GM23338 (cell line): ENCODE measurements around the gene OR4M1. TPM values are rescaled to one million over a fixed set of nuclear protein-coding genes. Genes with fewer than 3 reads are reported as not detected.
"Not testable (repeated sequence)": the region's sequence is repeated elsewhere in the genome, so short reads cannot be mapped to it uniquely, and the experiment has no call there.

Experiments
- ATAC-seq: fragments of 200-7000 bp; cut with Tn5 transposase; 3 replicates; pipeline ENCODE4 v1.9.1; 2020
- DNase-seq: peaks from one replicate; pipeline ENCODE4 v3.0.0-alpha.2; 2015; ENCODE audit warnings: low spot score
- H2AFZ ChIP-seq: fragments of 200-600 bp; sonication (generic); 2 replicates; pipeline ENCODE4 v1.8.0; 2016; ENCODE audit warnings: antibody characterized with exemption, mild to moderate bottlenecking, moderate library complexity
- H3F3A ChIP-seq: fragments of 200-600 bp; sonication (generic); replicated peaks from 2 replicates; pipeline ENCODE4 v1.8.0; 2017; ENCODE audit warnings: antibody characterized with exemption, mixed run types, low read depth
- H3K27ac ChIP-seq: fragments of 200-600 bp; sonication (generic); 2 replicates; pipeline ENCODE4 v1.6.1; 2016; ENCODE audit warnings: low read depth
- H3K27me3 ChIP-seq: fragments of 200-600 bp; sonication (generic); 2 replicates; pipeline ENCODE4 v1.8.0; 2016; ENCODE audit warnings: mild to moderate bottlenecking, mixed run types, moderate library complexity; ENCODE audit not compliant: insufficient read depth
- H3K36me3 ChIP-seq: fragments of 200-600 bp; sonication (generic); 2 replicates; pipeline ENCODE4 v1.8.0; 2016; ENCODE audit warnings: mild to moderate bottlenecking; ENCODE audit not compliant: insufficient read depth
- H3K4me1 ChIP-seq: fragments of 200-600 bp; sonication (generic); 2 replicates; pipeline ENCODE4 v1.8.0; 2016; ENCODE audit warnings: mild to moderate bottlenecking, moderate library complexity; ENCODE audit not compliant: insufficient read depth
- H3K4me2 ChIP-seq: fragments of 200-600 bp; sonication (generic); 2 replicates; pipeline ENCODE4 v1.7.1; 2017; ENCODE audit warnings: mixed run types
- H3K4me3 ChIP-seq: fragments of 200-600 bp; sonication (generic); 2 replicates; pipeline ENCODE4 v1.6.1; 2016; ENCODE audit warnings: mixed run types
- H3K79me2 ChIP-seq: fragments of 200-600 bp; sonication (generic); replicated peaks from 2 replicates; pipeline ENCODE4 v1.8.0; 2017; ENCODE audit warnings: mild to moderate bottlenecking; ENCODE audit not compliant: insufficient read depth
- H3K9me2 ChIP-seq: fragments of 200-600 bp; sonication (generic); 2 replicates; pipeline ENCODE4 v1.8.0; 2017; ENCODE audit not compliant: insufficient read depth
- H4K20me1 ChIP-seq: fragments of 200-600 bp; sonication (generic); replicated peaks from 2 replicates; pipeline ENCODE4 v1.8.0; 2017; ENCODE audit warnings: mild to moderate bottlenecking; ENCODE audit not compliant: insufficient read depth
- H3K27ac Mint-ChIP-seq: 2 replicates; pipeline ENCODE4 v1.8.0; 2020; ENCODE audit warnings: inconsistent platforms, mild to moderate bottlenecking, moderate library complexity, mixed read lengths
- H3K27me3 Mint-ChIP-seq: 3 replicates; pipeline ENCODE4 v1.8.0; 2022; ENCODE audit warnings: low read depth, mild to moderate bottlenecking, moderate library complexity, mixed read lengths, inconsistent platforms; ENCODE audit not compliant: insufficient read depth, poor library complexity
- H3K36me3 Mint-ChIP-seq: 3 replicates; pipeline ENCODE4 v1.8.0; 2021; ENCODE audit warnings: low read depth, mild to moderate bottlenecking, inconsistent platforms, moderate library complexity, mixed read lengths
- H3K4me1 Mint-ChIP-seq: 3 replicates; pipeline ENCODE4 v1.8.0; 2020; ENCODE audit warnings: mild to moderate bottlenecking, inconsistent platforms, mixed read lengths
- H3K4me3 Mint-ChIP-seq: 3 replicates; pipeline ENCODE4 v1.8.0; 2021; ENCODE audit warnings: moderate library complexity, mild to moderate bottlenecking, inconsistent platforms, mixed read lengths
- H3K9me3 Mint-ChIP-seq: 3 replicates; pipeline ENCODE4 v1.8.0; 2020; ENCODE audit warnings: moderate library complexity, mild to moderate bottlenecking, inconsistent platforms, mixed read lengths
- CREB1 ChIP-seq: fragments of 250-450 bp; sonication (Bioruptor Pico); IDR thresholded peaks from 2 replicates; pipeline ENCODE4 v1.5.0; 2020; ENCODE audit warnings: low read depth, mild to moderate bottlenecking, moderate library complexity
- EZH2 ChIP-seq: fragments of 200-600 bp; sonication (generic); IDR thresholded peaks from one replicate; pipeline ENCODE4 v1.8.0; 2017; ENCODE audit warnings: antibody characterized with exemption, mild to moderate bottlenecking, low read depth; ENCODE audit not compliant: unreplicated experiment
- JUNB ChIP-seq: IDR thresholded peaks from one replicate; pipeline ENCODE4 v1.6.1; 2016; ENCODE audit warnings: antibody characterized with exemption; ENCODE audit not compliant: unreplicated experiment
- POLR2AphosphoS5 ChIP-seq: IDR thresholded peaks from 2 replicates; pipeline ENCODE4 v1.6.1; 2016; ENCODE audit warnings: antibody characterized with exemption, low read depth
- STAT1 ChIP-seq: IDR thresholded peaks from one replicate; pipeline ENCODE4 v1.6.1; 2016; ENCODE audit warnings: antibody characterized with exemption; ENCODE audit not compliant: unreplicated experiment
- polyA plus RNA-seq: library from polyadenylated mRNA; unstranded; fragments of >200 nt; fragmentation: Nextera tagmentation; extraction: Ambion mirVana; gene quantifications from 2 replicates; pipeline ENCODE4 v1.2.1, GENCODE V29; 2016
- total RNA-seq: library from RNA; depleted of rRNA; stranded (reverse); fragments of >200 nt; shearing (Covaris generic); gene quantifications from 2 replicates; pipeline ENCODE4 v1.2.3, GENCODE V29; 2014
- TF ChIP-seq, protein P1 (sequence below): IDR thresholded peaks from 2 replicates; pipeline ENCODE4 v1.6.1; 2016; ENCODE audit warnings: antibody characterized with exemption

Gene OR4M1
- total and polyA plus RNA-seq, 2 experiments from 2014 or later, result not detected

- no peaks in the 10 kb centered on the region for H3F3A ChIP-seq
- no peaks in the 10 kb centered on the region for H3K79me2 ChIP-seq
- peaks cover 33% of the 10 kb centered on the region for H3K36me3 ChIP-seq
- H3K4me3 ChIP-seq, result no peak overlapping the region
- H2AFZ ChIP-seq, result no peak overlapping the region
- no peak for DNase-seq
- H3K4me1 ChIP-seq, result no peaks in the 10 kb centered on the region
- no peak overlapping the region for H3K4me3 Mint-ChIP-seq
- no peaks in the 10 kb centered on the region for H3K9me2 ChIP-seq
- H3K27me3 ChIP-seq, result no peaks in the 10 kb centered on the region
- no peaks in the 10 kb centered on the region for H3K27me3 Mint-ChIP-seq
- no peak for ATAC-seq
- no peaks in the 10 kb centered on the region for H4K20me1 ChIP-seq
- H3K4me2 ChIP-seq, result no peak overlapping the region
- TF ChIP-seq POLR2AphosphoS5 (no peak), JUNB (no peak), STAT1 (no peak), EZH2 (no peak), CREB1 (no peak)
- TF ChIP-seq, protein P1, sequence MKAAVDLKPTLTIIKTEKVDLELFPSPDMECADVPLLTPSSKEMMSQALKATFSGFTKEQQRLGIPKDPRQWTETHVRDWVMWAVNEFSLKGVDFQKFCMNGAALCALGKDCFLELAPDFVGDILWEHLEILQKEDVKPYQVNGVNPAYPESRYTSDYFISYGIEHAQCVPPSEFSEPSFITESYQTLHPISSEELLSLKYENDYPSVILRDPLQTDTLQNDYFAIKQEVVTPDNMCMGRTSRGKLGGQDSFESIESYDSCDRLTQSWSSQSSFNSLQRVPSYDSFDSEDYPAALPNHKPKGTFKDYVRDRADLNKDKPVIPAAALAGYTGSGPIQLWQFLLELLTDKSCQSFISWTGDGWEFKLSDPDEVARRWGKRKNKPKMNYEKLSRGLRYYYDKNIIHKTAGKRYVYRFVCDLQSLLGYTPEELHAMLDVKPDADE, result no peak
- no peak overlapping the region for H3K27ac ChIP-seq
- peaks cover 28% of the 10 kb centered on the region for H3K36me3 Mint-ChIP-seq
- no peak overlapping the region for H3K27ac Mint-ChIP-seq
- H3K9me3 Mint-ChIP-seq, result peaks cover 6% of the 10 kb centered on the region; the same call in 2 of the 3 replicates
- H3K4me1 Mint-ChIP-seq, result no peaks in the 10 kb centered on the region
Observed at GRCh38 chr14:19801118-19801464, 27.8 kb downstream of the OR4M1 start.

DNA sequence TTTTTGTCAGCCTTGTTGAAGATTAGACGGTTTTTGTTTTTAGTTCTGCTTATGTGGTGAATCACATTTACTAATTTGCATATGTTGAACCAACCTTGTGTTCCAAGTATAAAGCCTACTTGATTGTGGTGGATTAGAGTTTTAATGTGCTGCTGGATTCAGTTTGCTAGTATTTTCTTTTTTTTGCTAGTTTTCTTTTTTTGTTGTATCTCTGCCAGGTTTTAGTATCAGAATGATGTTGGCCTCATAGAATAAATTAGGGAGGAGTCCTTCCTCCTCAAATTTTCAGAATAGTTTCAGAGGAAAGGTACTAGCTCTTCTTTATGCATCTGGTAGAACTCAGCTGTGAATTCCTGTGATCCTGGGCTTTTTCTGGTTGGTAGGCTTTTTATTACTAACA is 30.2 kb downstream of the OR4M1 start, which contains the start of gene OR4N2:
OR4N2 (plus strand) TSS at position 301 of the 400 bp plus-strand sequence. CDS start 23,679 bp downstream, outside the sequence.
- H3K27ac ChIP-seq, H3K4me2 ChIP-seq, H3K9me2 ChIP-seq, H3K27ac Mint-ChIP-seq, H3K4me1 ChIP-seq, DNase-seq, H4K20me1 ChIP-seq, ATAC-seq, H3K4me1 Mint-ChIP-seq, H3F3A ChIP-seq, H3K4me3 Mint-ChIP-seq, H3K79me2 ChIP-seq, H3K27me3 Mint-ChIP-seq, H3K27me3 ChIP-seq, H2AFZ ChIP-seq, H3K9me3 Mint-ChIP-seq: not testable (repeated sequence)
- H3K36me3 Mint-ChIP-seq, result peaks cover 31% of the 10 kb centered on the region
- Histone ChIP-seq H3K36me3 (peaks cover 38% of the 10 kb centered on the region), H3K4me3 (peak within 1 kb of the TSS; percentile 2; the same call in 1 of the 2 replicates)

DNA sequence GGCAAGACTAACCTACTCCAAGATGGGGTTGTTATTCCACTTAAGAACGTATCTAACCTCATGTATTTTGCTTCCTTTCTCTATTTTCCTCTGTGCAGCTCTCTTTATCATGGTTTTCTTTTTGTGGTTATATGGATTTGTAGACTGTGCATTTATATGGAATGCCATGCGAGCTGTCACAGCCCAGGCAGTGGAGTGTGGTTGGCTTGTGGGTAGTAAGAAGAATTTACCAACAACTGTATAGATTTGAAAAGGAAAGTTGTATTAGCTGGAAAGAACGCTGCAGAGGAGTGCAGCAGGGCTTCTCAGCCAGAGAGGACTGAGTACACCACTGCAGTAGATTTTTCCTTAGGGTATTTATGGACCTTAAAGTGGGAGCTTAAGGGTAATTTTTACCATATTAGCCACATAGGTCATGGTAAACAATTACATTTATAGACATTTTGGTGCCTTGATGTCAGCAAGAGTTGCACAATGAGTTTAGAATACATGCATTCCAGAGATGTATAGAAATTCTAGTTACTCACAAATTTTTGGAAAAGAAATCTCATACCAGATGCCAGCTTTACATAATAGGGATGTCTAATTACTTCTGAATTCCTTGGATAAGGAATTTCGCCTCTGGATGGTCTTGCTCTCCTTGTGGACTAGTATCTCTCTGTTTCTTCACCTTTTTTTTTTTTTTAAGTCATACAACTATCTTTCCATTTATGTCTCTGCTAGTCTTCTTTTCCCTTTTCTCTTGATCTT is 40.0 kb downstream of the OR4M1 start:
- H2AFZ ChIP-seq, H3K9me3 Mint-ChIP-seq, H3K4me1 Mint-ChIP-seq, H3K4me1 ChIP-seq, H3K27ac Mint-ChIP-seq, H3K4me2 ChIP-seq, H3K79me2 ChIP-seq, H3K27me3 Mint-ChIP-seq, H3K4me3 Mint-ChIP-seq, H3K4me3 ChIP-seq, H3K9me2 ChIP-seq, H3F3A ChIP-seq, ATAC-seq, H3K27me3 ChIP-seq, DNase-seq, H4K20me1 ChIP-seq, H3K27ac ChIP-seq: not testable (repeated sequence)
- peaks cover 45% of the 10 kb centered on the region for H3K36me3 ChIP-seq
- H3K36me3 Mint-ChIP-seq, result peaks cover 33% of the 10 kb centered on the region; the same call in 2 of the 3 replicates

DNA sequence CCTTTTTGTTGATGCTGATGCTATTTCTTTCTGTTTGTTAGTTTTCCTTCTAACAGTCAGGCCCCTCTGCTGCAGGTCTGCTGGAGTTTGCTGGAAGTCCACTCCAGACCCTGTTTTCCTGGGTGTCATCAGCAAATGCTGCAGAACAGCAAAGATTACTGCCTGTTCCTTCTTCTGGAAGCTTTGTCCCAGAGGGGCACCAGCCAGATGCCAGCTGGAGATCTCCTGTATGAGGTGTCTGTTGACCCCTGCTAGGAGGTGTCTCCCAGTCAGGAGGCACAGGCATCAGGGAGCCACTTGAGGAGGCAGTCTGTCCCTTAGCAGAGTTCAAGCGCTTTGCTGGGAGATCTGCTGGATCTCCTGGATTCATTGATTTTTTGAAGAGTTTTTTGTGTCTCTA is 46.6 kb downstream of the OR4M1 start:
- H3K4me3 ChIP-seq, H2AFZ ChIP-seq, H3K9me2 ChIP-seq, H3K4me1 Mint-ChIP-seq, H3K27ac Mint-ChIP-seq, H3K27ac ChIP-seq, H3K4me1 ChIP-seq, DNase-seq, ATAC-seq, H3K27me3 ChIP-seq, H3K79me2 ChIP-seq, H3K9me3 Mint-ChIP-seq, H4K20me1 ChIP-seq, H3K4me3 Mint-ChIP-seq, H3K4me2 ChIP-seq, H3K27me3 Mint-ChIP-seq, H3F3A ChIP-seq: not testable (repeated sequence)
- H3K36me3 ChIP-seq, result peaks cover 22% of the 10 kb centered on the region
- peaks cover 22% of the 10 kb centered on the region for H3K36me3 Mint-ChIP-seq

GRCh38 chr14:19821016-19821415 is 47.7 kb downstream of the OR4M1 start:
- not testable (repeated sequence) for H3K27me3 ChIP-seq, H3F3A ChIP-seq, H3K79me2 ChIP-seq, H3K4me3 Mint-ChIP-seq, ATAC-seq, H3K27ac ChIP-seq, H3K4me1 Mint-ChIP-seq, DNase-seq, H3K9me3 Mint-ChIP-seq, H3K27ac Mint-ChIP-seq, H3K4me3 ChIP-seq, H3K9me2 ChIP-seq, H4K20me1 ChIP-seq, H3K4me2 ChIP-seq, H3K4me1 ChIP-seq, H3K27me3 Mint-ChIP-seq, H2AFZ ChIP-seq
- H3K36me3 ChIP-seq, result peaks cover 18% of the 10 kb centered on the region
- H3K36me3 Mint-ChIP-seq, result peaks cover 22% of the 10 kb centered on the region
